GM18861 (cell line): ENCODE results near the gene ATF5.

Experiments used
- ATAC-seq: cut with Tn5 transposase; IDR thresholded peaks from one replicate; pipeline ENCODE4 v1.9.1; 2021; ENCODE audit not compliant: unreplicated experiment

Gene ATF5

DNA sequence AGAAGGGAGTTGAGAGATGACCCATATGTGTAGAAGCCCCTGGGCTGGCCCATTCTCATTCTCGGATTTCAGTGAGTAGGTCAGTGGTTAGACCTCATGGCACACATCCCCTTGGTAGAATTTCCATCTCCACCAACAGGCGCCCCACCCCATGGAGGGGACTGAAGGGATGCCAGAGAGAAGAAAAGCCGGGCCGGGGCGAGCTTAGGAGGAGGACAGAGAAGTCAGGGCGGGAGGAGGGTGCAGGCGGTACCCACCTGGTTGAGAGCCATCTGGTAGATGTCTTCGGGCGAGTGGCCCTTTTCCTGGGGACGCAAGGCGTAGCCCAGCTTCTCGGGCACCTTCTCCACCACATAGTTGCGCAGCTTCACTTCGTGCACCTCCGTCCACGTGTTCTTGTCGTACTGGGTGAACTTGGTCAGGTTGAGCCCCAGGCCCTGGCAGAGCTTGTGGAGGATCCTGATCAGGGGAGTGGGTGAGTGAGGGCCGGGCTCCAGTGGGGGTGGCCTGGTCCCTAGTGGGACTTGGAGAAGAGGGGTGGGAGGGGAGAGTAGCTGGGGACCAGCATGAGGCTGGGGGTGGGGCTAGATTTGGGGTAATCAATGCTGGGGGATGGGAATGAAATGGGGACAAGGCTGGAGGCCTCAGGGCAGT lies 34.9 kb upstream of the ATF5 start:
- ATAC-seq, result no peak

- ATAC-seq, result no peak
These were observed 34.0 kb upstream of the ATF5 start for GRCh38 chr19:49894879-49895565.

DNA sequence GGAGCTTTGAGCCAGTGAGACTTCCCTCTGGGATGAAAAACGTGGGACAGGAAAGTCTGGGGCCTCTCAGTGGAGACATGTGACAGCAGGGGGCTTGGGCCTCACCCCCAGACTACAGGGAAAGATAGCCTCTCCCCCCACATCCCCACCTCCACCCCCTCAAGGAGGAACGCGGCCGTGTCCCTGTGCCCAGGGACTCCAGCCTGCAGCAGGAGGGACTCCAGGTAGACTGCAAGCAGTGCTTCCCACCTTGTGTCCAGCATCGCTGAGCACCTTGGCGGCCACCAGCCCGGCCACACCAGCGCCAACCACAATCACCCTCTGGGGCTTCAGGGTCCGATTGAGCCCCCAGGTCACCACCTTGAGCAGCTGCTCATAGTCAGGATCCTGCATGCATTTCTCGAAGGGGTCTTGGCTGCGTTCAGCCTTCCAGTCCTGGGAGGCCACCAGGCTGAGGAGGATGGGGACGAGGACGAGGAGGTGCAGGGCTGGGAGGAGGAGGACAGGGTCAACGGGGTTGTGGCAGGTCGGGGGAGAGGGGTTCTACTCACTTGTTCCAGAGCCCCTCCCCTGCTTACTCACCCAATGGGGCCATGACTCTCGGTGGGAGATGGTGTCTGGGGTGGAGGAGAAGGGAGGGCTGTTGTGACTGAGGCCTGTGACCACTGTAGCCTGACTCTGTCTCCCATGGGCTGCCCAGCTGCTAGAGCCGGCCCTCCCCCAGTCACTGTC lies 33.3 kb upstream of the ATF5 start:
- ATAC-seq, result no peak

DNA sequence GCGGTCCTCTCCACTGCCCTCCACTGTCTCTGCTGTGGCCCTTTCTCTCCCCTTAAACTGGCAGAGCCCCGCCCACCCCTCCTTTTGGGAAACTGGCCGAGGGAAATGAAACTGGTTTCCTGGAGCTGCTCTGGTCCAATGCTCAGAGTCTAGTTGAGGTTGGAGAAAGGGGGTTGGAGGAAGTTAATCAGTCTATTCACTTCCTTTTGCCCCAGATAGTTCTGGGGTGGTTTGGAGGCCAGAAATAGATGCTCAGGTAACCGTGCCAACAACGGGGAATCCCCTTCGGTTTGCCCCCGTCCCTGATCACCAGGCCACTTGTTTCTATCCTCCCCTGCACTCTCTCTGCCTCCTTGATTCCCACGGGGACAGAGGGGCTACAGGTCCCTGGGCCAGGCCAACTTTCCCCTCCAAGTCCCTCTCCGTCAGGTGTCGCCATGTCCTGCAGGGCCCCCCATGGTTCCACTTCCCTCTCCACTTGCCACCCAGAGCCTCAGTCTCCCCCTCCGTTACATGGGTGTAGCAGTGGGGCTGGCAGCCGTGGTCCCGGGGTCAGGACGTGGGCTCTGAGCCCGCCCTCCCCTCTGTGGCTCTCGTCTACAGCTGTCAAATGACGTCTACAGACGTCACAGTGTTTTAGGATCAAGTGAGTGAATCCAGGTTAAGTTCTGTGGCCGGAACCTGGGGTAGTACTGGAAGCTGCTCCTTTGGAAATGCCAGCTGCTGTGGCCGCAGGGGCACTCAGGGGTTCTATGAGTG lies 32.0 kb upstream of the ATF5 start, which contains the start of gene IL4I1:
IL4I1 (minus strand) TSS at position 25 of the 759 bp plus-strand sequence. CDS start 727 bp downstream, outside the sequence.
- ATAC-seq, result peak; percentile 56

GRCh38 chr19:49904136-49904535 lies 24.9 kb upstream of the ATF5 start:
- ATAC-seq, result no peak

DNA sequence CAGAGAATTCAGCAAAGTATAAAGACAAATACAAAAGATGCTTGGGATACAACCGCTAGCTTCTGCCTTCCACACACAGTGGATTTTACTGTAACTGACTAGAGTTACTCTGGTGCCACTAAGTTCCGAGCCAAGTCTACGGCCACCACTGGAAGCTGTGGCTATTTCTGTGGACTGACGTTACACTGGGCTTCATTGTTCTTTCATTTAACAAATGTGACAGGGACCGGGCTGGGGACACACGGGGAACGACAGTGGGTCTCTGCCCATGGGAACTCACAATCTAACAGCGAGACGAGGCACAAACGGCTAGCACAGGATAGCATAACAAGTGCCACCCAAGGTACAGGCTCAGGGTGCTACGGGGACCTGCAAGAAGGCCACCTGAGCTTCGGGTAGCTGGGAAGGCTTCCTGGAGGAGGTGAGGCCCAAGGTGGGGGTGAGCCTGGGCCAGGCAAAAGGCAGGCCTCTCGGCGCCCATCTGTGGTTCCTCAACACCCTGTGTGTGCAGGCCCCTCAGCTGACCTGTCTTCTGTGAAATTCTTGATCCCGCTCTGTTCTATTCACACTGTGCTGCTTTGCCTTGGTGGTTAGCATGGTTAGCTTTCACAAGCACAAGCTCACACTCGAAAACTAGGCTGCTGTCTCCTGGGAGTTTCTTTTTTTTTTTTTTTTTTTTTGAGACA lies 22.0 kb upstream of the ATF5 start:
- ATAC-seq, result no peak

DNA sequence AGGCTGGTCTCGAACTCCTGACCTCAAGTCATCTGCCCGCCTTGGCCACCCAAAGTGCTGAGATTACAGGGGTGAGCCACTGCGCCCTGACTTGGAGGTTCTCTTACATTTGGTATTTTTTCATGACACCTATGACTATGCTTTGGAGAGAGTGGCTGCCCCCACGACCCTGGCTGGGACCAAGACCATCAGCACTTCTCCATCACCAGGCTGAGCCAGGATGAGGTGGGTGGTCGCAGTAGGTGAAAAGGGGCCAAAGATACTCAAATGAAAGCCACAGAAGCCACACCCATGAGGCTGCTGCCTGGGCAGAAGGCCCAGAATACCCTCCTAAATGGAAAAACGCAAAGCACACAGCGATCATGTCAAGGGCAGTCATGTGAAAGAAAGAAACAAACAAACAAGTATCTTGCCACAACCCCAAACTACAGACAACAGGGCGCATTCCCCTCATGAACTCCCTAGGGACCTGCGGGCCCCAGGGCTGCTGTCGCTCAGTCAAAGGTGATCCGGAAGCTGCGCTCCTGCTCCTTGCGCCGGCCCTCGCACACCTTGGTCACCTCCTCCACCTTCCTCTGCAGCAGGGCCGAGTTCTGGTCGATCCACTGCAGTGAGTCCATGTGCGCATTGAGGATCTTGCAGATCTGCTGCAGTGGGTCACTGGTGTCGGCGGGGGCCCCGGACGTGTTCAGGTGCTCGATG lies 21.1 kb upstream of the ATF5 start:
- ATAC-seq, result no peak

DNA sequence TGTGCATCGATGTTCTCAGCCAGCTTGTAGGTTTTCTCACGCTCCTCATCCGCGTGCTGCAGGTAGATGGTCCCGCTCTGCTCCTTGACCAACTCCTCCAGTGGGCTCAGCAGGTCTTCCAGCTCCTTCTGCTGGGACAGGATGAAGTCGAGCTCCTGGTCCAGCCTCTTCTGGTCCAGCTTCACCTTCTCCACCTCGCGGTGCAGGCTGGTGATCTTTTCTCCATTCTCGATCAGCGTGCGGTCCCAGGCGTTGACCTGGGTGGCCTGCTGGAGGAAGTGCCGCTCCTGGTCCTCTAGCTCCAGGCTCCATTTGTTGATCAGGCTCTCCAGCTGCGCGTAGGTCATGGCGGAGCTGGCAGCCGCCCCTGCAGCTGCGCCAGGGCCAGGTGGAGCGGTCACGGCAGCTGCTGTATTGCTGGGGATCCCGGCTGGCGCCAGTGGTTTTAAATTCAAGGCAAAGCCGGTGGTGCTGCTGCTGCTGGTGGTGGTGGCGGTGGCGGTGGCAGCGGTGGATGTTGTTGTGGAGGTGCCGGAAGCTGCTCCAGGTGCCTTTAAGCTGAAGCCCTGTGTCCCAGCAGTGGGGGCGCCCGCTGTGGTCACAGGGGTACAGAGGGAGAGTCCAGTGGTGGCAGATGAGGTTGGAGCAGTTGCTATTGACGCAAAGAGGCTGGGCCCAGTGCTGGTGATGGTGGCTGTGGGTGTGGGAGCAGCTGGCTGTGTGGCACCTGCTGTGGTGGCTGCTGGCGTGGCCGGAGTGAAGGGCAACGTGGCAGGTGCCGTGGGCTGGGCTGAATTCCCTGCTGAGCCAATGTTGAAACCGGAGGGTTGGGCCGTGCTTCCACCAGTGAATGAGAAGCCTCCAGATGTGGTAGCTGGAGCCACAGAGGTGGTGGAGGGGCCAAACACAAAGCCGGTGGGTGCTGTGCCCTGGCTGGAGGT lies 20.3 kb upstream of the ATF5 start:
- ATAC-seq, result no peak

GRCh38 chr19:49910179-49910578 lies 18.8 kb upstream of the ATF5 start:
- no peak for ATAC-seq

GRCh38 chr19:49911381-49912145 lies 17.4 kb upstream of the ATF5 start:
- no peak for ATAC-seq

GRCh38 chr19:49912965-49913685 lies 15.9 kb upstream of the ATF5 start:
- ATAC-seq, result no peak

DNA sequence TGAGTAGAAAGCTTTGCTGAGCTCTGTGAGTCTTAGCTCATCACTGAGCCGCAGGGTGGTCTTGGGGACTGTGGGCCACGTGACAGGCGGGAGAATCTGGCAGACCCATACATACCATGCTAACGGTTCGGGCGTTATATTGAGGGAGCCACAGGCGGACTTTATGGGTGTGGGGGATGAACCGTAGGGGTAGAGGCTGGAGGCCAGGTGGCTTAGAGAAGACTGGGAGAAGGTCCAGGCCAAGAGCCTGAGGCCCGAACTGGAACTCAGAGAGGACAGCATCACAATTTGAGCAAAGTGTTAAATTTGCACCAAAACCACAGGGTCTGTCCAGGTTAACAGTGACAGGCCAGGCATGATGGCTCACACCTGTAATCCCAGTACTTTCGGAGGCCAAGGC lies 15.3 kb upstream of the ATF5 start:
- no peak for ATAC-seq

- ATAC-seq, result no peak
These were observed 13.7 kb upstream of the ATF5 start for GRCh38 chr19:49915271-49915670.

GRCh38 chr19:49916839-49917733 lies 11.9 kb upstream of the ATF5 start:
- no peak for ATAC-seq

DNA sequence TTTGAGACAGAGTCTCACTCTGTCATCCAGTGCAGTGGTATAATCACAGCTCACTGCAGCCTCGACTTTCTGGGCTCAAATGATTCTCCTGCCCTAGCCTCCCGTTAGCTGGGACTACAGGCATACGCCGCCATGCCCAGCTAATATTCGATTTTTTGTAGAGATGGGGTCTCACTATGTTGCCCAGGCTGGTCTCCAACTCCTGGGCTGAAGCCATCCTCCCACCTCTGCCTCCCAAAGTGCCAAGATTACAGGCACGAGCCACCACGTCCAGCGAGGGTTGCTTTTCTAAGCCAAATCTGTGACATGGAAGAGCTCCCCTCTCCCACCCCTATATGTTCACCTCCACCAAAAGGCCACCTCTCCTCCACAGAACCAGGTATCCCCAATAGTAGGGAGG lies 10.9 kb upstream of the ATF5 start:
- no peak for ATAC-seq

DNA sequence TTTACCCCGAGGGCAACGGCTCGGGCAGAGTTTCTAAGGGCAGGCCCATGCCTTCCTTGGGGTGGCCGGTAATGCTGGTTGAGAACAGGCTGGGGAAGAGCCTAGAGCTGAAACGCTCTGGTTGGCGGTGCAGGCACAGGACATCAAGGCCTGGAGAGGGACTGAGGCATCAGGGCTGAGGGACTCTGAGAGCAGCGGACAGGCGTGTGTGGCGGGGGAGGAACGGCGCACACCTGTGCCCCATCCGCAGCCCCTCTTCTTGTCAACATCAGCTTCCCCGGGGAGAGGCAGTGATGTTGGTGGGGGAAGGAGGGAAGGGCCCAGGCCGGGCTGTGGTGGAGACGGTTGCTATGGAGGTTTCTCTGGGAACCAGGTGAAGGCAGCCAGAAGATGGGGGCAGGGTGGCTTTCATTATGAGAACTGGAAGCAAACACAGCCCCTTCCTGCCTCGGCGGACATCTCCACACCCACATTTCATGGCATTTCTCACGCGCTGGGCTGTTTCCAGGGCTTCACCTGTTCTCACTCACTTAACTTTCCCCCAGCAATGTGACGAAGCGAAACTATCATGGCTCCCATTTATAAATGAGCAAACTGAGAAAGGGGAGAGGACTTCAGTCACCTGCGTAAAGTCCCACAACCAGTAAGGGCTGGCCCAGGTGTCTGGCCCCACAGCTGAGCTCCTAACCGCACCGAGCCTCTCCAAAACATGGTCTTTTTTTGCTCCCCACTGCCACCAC lies 8.2 kb upstream of the ATF5 start:
- ATAC-seq, result no peak
